HG03469 (cell line): ENCODE data around the gene VAV1.
"Not testable (repeated sequence)": the region's sequence is repeated elsewhere in the genome, so short reads cannot be mapped to it uniquely, and the experiment has no call there.

Experiments used
- ATAC-seq: cut with Tn5 transposase; IDR thresholded peaks from one replicate; pipeline ENCODE4 v1.9.1; 2021; ENCODE audit warnings: mild to moderate bottlenecking, moderate library complexity, moderate number of reproducible peaks; ENCODE audit not compliant: unreplicated experiment

The VAV1 gene

DNA sequence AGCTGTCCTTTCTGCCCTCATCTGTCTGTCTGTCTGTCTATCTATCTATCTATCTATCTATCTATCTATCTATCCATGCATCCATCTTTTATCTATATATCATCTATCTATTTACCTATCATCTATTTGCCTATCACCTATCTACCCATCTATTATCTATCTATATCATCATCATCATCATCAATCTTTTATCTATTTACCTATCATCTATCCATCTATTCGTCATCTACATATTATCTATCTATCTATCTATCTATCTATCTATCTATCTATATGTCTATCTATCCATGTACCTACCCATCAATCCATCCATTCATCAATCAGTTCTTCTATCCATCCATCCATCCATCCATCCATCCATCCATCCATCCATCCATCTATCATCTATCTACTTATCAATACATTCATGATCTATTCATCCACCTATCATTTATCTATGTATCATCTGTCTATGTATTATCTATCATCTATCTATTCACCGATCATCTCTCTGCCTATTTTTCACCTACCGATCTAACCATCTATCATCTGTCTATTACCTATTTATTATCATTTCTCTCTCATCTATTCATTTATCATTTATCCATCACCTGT lies 65.7 kb downstream of the VAV1 start:
- no peak for ATAC-seq

DNA sequence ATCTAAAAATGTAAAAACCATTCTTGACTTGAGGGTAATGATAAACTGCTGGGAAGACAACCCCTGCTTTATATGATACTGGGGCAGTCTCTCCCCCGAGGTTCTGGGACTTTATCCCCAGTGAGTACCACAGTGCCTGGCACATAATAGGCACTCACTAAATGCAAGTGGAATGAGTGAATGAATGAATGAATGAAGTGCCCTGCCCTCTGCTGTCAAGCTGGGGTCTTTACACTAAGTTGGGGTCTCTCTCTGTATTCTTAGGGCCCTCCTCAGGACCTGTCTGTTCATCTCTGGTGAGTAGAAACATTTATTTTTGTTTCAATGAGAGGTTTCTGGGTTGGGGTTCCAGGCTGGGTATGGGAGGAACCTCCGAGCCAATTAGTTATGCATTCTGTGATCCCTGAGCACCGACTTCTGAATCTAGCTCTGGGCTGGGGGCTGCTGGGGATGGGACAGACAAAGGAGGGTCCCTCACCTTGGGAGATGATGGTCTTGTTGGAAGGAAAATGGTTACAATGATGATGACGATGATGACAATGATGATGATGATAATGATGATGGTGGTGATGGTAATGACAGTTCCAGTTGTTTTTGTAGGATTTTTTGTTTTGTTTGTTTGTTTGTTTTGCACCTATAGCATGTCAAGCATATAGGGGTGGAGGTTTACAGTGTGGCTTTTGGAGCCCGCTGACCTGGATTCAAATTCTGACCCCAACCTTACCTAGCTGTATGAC lies 70.5 kb downstream of the VAV1 start:
- ATAC-seq, result no peak

DNA sequence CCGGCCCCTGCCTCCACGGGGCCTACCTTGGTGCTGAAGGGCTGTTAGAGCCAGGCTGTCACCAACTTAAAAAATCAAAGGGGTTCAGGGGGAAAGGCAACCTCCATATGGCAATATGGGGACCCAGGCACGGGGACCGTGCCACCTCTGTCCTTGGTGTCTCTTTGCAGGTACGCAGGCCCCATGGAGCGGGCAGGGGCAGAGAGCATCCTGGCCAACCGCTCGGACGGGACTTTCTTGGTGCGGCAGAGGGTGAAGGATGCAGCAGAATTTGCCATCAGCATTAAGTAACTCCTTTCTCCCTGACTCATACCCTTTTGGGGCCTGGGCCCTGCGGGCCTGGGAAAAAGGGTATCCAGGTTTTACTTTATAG lies 75.3 kb downstream of the VAV1 start:
- ATAC-seq, result no peak

GRCh38 chr19:6848986-6849385 lies 76.5 kb downstream of the VAV1 start:
- no peak for ATAC-seq

DNA sequence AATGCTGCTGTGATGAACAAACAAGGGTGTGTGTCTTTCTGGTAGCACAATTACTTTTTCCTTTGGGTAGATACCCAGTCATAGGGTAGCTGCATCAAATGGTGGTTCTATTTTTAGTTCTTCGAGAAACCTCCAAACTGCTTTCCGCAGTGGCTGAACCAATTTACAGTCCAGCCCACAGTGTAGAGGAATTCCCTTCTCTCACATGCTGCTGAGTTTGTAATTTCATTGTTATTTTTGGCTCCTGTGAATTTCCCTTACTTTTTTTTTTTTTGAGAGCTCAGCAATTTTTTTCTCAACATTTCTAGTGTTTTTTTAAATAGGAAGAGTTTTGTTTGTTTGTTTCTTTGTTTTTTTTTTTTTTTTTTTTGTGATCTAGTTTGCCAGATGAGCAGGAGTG lies 77.4 kb downstream of the VAV1 start:
- no peak for ATAC-seq

- no peak for ATAC-seq
These were observed 78.9 kb downstream of the VAV1 start for GRCh38 chr19:6851359-6851758.

GRCh38 chr19:6852001-6852400 lies 79.5 kb downstream of the VAV1 start:
- ATAC-seq, result no peak

GRCh38 chr19:6853868-6854267 lies 81.4 kb downstream of the VAV1 start:
- no peak for ATAC-seq

DNA sequence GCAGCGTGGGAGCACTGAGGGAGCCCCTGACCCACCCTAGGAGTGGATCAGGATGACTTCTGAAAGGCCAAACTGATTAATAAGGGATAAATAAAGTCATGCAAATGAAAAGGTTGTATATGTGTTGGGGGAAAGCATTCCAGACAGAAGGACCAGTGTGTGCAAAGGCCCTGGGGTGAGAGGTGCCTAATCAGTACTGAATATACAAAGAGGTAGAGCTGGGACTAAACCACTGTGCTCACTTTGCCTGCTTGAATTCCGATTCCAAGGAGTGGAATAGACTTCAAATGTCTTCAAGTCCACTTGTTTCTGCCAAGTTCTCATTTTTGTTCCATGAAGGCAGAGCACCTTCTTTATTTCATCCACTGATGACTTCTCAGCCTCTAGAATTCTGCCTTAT lies 82.2 kb downstream of the VAV1 start:
- ATAC-seq, result no peak

GRCh38 chr19:6856749-6857372 lies 84.4 kb downstream of the VAV1 start:
- ATAC-seq, result no peak

GRCh38 chr19:6861683-6862286 lies 89.3 kb downstream of the VAV1 start:
- ATAC-seq, result no peak

DNA sequence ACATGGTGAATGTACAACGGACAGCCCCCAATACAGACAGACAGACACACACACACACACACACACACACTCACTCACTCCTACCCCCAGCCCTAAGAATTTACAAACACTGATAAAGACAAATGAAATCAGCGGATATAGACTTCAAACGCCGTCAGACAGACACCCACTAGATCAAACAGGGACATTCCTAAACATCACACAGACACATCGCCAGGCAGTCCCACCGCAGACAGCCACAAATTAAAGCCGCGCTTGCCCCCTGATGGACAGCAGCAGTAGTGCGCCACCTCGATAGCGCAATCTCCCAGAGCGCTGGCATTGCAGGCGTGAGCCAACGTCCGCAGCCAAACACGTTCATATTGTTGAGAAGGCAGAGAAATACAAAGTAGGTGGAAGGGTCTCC lies 90.2 kb downstream of the VAV1 start:
- ATAC-seq, result peak; percentile 58

DNA sequence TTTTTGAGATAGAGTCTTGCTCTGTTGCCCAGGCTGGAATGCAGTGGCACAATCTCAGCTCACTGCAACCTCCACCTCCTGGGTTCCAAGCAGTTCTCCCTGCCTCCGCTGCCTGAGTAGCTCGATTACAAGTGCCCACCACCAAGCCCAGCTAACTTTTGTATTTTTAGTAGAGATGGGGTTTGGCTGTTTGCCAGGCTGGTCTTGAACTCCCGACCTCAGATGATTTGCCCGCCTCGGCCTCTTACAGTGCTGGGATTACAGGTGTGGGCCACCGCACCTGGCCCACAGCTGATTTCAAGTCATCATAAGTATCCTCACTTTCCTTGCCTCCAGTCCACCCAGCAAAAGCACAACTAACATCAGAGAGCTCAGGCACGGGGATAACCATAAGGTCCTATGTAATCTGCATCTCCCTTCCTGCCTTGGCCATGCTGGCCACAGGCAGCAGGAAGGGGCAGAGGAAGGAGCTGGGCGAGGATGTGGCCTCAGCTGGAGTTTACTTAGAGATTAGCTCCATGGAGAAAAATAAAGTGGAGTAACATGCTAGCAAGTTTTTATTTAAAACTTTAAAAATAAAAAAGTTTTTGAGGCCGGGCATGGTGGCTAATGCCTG lies 91.9 kb downstream of the VAV1 start:
- no peak for ATAC-seq

GRCh38 chr19:6865849-6866248 lies 93.3 kb downstream of the VAV1 start:
- no peak for ATAC-seq

GRCh38 chr19:6866741-6867151 lies 94.2 kb downstream of the VAV1 start:
- ATAC-seq, result no peak

DNA sequence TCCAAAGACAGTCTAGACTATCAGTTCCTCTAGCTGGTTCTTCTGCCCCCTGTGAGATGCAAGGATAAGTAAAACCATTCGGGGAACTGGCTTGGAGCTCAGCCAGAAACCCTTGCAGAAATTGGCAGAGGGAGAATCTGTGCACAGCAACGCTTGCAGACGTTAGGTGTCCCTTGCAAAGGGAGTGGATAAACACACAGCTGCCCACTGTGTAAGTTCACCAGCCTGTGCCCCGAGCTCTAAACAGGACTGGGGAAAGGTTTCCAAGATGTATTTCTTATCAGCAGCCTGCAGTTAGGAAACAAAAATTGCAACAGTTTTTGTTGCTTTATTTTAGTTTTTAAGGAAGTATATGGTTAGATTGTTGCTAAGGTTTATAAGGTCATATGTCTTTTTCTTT lies 95.8 kb downstream of the VAV1 start:
- no peak for ATAC-seq

DNA sequence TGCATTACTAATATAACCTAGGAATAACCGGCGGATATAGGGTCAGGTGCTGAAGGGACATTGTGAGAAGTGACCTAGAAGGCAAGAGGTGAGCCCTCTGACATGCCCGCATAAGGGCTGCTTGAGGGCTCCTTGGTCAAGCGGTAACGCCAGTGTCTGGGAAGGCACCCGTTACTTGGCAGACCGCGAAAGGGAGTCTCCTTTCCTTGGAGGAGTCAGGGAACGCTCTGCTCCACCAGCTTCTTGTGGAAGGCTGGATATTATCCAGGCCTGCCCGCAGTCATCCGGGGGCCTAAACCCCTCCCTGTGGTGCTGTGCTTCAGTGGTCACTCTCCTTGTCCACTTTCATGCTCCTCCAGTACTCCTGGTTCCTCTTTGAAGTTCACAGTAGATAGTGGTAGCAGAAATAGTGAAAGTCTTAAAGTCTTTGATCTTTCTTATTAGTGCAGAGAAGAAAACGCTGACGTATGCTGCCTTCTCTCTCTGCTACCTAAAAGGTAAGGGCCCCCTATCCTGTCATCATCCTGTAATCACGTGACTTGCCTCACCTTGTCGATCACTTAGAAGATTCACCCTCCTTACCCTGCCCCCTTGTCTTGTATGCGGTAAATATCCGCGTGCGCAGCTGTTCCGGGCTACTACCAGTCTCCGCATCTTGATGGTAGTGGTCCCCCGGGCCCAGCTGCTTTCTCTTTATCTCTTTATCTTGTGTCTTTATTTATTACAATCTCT lies 96.8 kb downstream of the VAV1 start:
- ATAC-seq, result not testable (repeated sequence)

DNA sequence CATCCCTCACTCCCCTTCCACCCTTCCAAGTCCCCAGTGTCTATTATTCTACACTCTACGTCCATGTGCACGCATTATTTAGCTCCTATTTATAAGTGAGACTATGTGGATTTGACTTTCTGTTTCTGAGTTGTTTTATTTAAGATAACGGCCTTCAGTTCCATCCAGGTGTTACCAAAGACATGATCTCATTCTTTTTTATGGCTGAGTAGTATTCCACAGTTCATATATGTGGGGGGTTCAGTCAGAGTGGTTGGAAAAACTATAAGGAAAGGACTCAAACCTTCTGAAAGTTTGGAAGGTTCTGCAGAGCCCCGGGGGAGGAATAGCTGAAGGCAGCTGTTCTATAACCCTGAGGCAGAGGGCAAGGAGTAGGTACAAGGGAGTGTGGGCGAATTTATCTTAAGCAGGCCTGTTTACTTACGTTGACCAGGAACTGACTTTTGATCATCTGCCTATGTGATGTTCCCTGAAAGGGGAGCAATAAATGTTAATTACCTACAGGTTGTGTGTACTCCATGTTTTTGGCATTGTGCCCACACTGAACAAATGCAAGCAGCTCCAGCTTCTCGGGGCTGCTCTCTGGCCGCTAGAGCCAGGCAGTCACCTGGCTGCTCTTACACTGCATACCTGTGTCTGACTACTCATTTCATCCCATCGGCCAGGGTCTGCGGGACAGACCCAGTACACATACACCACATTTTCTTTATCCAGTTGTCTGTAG lies 101.4 kb downstream of the VAV1 start:
- ATAC-seq, result no peak

DNA sequence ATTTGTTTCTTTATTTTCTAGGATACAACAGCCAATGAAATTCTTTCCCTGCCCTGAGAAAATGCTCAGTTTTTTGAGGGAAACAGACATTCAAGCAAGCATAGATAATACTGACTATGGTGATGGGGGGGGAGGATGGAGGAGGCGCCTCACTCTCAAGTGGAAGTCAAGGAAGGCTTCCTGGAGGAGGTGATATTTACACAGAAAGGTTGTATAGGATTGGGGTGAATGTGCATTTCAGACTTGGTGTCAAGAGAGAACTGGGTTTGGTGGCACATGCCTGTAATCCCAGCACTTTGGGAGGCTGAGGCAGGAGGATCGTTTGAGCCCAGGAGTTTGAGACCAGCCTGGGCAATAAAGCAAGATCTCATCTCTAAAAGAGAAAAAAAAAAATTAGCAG lies 102.7 kb downstream of the VAV1 start:
- ATAC-seq, result no peak

- ATAC-seq, result no peak
These were observed 104.2 kb downstream of the VAV1 start for GRCh38 chr19:6876748-6877147.
